WTC11 (cell line): ENCODE results near the gene VN1R4. TPM values are rescaled to one million over a fixed set of nuclear protein-coding genes. Genes with fewer than 3 reads are reported as not detected.

Experiments
- ARID4B ChIP-seq: sonication (generic); formaldehyde crosslinking; IDR thresholded peaks from 2 replicates; pipeline ENCODE4 v1.8.0; 2023; ENCODE audit warnings: missing genetic modification reagents, mild to moderate bottlenecking, borderline replicate concordance
- CREM ChIP-seq: sonication (generic); formaldehyde crosslinking; IDR thresholded peaks from 2 replicates; pipeline ENCODE4 v1.8.1; 2022; ENCODE audit warnings: mild to moderate bottlenecking, missing genetic modification reagents, moderate library complexity
- ESRRA ChIP-seq: sonication (generic); formaldehyde crosslinking; IDR thresholded peaks from 2 replicates; pipeline ENCODE4 v1.8.1; 2022; ENCODE audit warnings: mild to moderate bottlenecking, missing genetic modification reagents, borderline replicate concordance
- ETV6 ChIP-seq: sonication (generic); formaldehyde crosslinking; IDR thresholded peaks from 2 replicates; pipeline ENCODE4 v1.8.1; 2022; ENCODE audit warnings: mild to moderate bottlenecking, missing genetic modification reagents
- FOXK1 ChIP-seq: sonication (generic); formaldehyde crosslinking; IDR thresholded peaks from 2 replicates; pipeline ENCODE4 v1.8.0; 2022; ENCODE audit warnings: mild to moderate bottlenecking, moderate library complexity, missing genetic modification reagents
- FOXP1 ChIP-seq: sonication (generic); formaldehyde crosslinking; IDR thresholded peaks from 2 replicates; pipeline ENCODE4 v1.8.0; 2022; ENCODE audit warnings: missing genetic modification reagents, mild to moderate bottlenecking, moderate library complexity, borderline replicate concordance
- FOXP4 ChIP-seq: sonication (generic); formaldehyde crosslinking; IDR thresholded peaks from 2 replicates; pipeline ENCODE4 v1.8.0; 2022; ENCODE audit warnings: mild to moderate bottlenecking, missing genetic modification reagents
- NFE2L1 ChIP-seq: sonication (generic); formaldehyde crosslinking; IDR thresholded peaks from 2 replicates; pipeline ENCODE4 v1.8.1; 2023; ENCODE audit warnings: missing genetic modification reagents
- NR2C2 ChIP-seq: sonication (generic); formaldehyde crosslinking; IDR thresholded peaks from 2 replicates; pipeline ENCODE4 v1.8.0; 2022; ENCODE audit warnings: mild to moderate bottlenecking, missing genetic modification reagents
- NR3C1 ChIP-seq: sonication (generic); formaldehyde crosslinking; conservative IDR thresholded peaks from 2 replicates; pipeline ENCODE4 v1.8.1; 2023; ENCODE audit warnings: low read depth, mild to moderate bottlenecking, missing genetic modification reagents
- RELA ChIP-seq: sonication (generic); formaldehyde crosslinking; IDR thresholded peaks from 2 replicates; pipeline ENCODE4 v1.8.1; 2022; ENCODE audit warnings: missing genetic modification reagents, mild to moderate bottlenecking, borderline replicate concordance
- SOX15 ChIP-seq: fragments of 250-450 bp; sonication (Bioruptor Pico); IDR thresholded peaks from 2 replicates; pipeline ENCODE4 v1.9.0; 2021; ENCODE audit warnings: mild to moderate bottlenecking
- SP1 ChIP-seq: sonication (generic); formaldehyde crosslinking; conservative IDR thresholded peaks from 2 replicates; pipeline ENCODE4 v1.8.1; 2022; ENCODE audit warnings: missing genetic modification reagents
- TEAD1 ChIP-seq: sonication (generic); formaldehyde crosslinking; IDR thresholded peaks from 2 replicates; pipeline ENCODE4 v1.8.0; 2022; ENCODE audit warnings: mild to moderate bottlenecking, missing genetic modification reagents
- ZBTB43 ChIP-seq: sonication (generic); formaldehyde crosslinking; IDR thresholded peaks from 2 replicates; pipeline ENCODE4 v1.8.1; 2023; ENCODE audit warnings: mild to moderate bottlenecking, missing genetic modification reagents
- ZNF232 ChIP-seq: sonication (generic); formaldehyde crosslinking; IDR thresholded peaks from 2 replicates; pipeline ENCODE4 v1.8.0; 2022; ENCODE audit warnings: mild to moderate bottlenecking, missing genetic modification reagents
- ZNF423 ChIP-seq: fragments of 250-450 bp; sonication (Bioruptor Pico); IDR thresholded peaks from 2 replicates; pipeline ENCODE4 v2.1.2; 2022; ENCODE audit warnings: mild to moderate bottlenecking, moderate library complexity
- total RNA-seq: library from RNA; stranded (reverse); gene quantifications from 3 replicates; pipeline ENCODE4 v1.2.3, GENCODE V29; 2021
- TF ChIP-seq, protein P1 (sequence below): sonication (generic); formaldehyde crosslinking; IDR thresholded peaks from 2 replicates; pipeline ENCODE4 v1.8.0; 2022; ENCODE audit warnings: mild to moderate bottlenecking, missing genetic modification reagents
- TF ChIP-seq, protein P2 (sequence below): sonication (generic); formaldehyde crosslinking; IDR thresholded peaks from 2 replicates; pipeline ENCODE4 v1.8.1; 2022; ENCODE audit warnings: low read depth, missing genetic modification reagents, borderline replicate concordance
- TF ChIP-seq, protein P3 (sequence below): sonication (generic); formaldehyde crosslinking; IDR thresholded peaks from 2 replicates; pipeline ENCODE4 v1.8.0; 2022; ENCODE audit warnings: mild to moderate bottlenecking, missing genetic modification reagents
- TF ChIP-seq, protein P4 (sequence below): sonication (generic); formaldehyde crosslinking; IDR thresholded peaks from 2 replicates; pipeline ENCODE4 v1.8.1; 2023; ENCODE audit warnings: mild to moderate bottlenecking, missing genetic modification reagents, borderline replicate concordance

VN1R4 gene
- total RNA-seq, 1 experiment from 2014 or later = not detected

- TF ChIP-seq ARID4B (CRISPR knock-in tag) = peak; percentile 87; the same call in 1 of the 2 replicates
- TF ChIP-seq ZNF423 = no peak
- TF ChIP-seq RELA (CRISPR knock-in tag) = no peak
- no peak; the same call in 1 of the 2 replicates for TF ChIP-seq ZBTB43 (CRISPR knock-in tag)
- TF ChIP-seq, protein P1, sequence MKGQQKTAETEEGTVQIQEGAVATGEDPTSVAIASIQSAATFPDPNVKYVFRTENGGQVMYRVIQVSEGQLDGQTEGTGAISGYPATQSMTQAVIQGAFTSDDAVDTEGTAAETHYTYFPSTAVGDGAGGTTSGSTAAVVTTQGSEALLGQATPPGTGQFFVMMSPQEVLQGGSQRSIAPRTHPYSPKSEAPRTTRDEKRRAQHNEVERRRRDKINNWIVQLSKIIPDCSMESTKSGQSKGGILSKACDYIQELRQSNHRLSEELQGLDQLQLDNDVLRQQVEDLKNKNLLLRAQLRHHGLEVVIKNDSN (CRISPR knock-in tag) = 0 out of 2 replicates have a peak, but pooled peaks have one; percentile 16
- TF ChIP-seq ZNF232 = 0 out of 2 replicates have a peak, but pooled peaks have one; percentile 23
- peak; percentile 97 for TF ChIP-seq NR2C2
- no peak for TF ChIP-seq NFE2L1 (CRISPR knock-in tag)
- 0 out of 2 replicates have a peak, but pooled peaks have one; percentile 60 for TF ChIP-seq FOXP4 (CRISPR knock-in tag)
- TF ChIP-seq ETV6 = peak; percentile 62; the same call in 1 of the 2 replicates
- TF ChIP-seq SP1 (CRISPR knock-in tag) = peak; percentile 77
- peak; percentile 62; the same call in 1 of the 2 replicates for TF ChIP-seq TEAD1 (CRISPR knock-in tag)
- TF ChIP-seq ESRRA (CRISPR knock-in tag) = peak; percentile 39; the same call in 1 of the 2 replicates
- no peak for TF ChIP-seq NR3C1
- TF ChIP-seq FOXK1 (CRISPR knock-in tag) = peak; percentile 75; the same call in 1 of the 2 replicates
- TF ChIP-seq, protein P2, sequence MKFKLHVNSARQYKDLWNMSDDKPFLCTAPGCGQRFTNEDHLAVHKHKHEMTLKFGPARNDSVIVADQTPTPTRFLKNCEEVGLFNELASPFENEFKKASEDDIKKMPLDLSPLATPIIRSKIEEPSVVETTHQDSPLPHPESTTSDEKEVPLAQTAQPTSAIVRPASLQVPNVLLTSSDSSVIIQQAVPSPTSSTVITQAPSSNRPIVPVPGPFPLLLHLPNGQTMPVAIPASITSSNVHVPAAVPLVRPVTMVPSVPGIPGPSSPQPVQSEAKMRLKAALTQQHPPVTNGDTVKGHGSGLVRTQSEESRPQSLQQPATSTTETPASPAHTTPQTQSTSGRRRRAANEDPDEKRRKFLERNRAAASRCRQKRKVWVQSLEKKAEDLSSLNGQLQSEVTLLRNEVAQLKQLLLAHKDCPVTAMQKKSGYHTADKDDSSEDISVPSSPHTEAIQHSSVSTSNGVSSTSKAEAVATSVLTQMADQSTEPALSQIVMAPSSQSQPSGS = no peak
- peak; percentile 67 for TF ChIP-seq FOXP1 (CRISPR knock-in tag)
- TF ChIP-seq, protein P3, sequence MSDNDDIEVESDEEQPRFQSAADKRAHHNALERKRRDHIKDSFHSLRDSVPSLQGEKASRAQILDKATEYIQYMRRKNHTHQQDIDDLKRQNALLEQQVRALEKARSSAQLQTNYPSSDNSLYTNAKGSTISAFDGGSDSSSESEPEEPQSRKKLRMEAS (CRISPR knock-in tag) = peak; percentile 67
- TF ChIP-seq CREM (CRISPR knock-in tag) = no peak
- TF ChIP-seq, protein P4, sequence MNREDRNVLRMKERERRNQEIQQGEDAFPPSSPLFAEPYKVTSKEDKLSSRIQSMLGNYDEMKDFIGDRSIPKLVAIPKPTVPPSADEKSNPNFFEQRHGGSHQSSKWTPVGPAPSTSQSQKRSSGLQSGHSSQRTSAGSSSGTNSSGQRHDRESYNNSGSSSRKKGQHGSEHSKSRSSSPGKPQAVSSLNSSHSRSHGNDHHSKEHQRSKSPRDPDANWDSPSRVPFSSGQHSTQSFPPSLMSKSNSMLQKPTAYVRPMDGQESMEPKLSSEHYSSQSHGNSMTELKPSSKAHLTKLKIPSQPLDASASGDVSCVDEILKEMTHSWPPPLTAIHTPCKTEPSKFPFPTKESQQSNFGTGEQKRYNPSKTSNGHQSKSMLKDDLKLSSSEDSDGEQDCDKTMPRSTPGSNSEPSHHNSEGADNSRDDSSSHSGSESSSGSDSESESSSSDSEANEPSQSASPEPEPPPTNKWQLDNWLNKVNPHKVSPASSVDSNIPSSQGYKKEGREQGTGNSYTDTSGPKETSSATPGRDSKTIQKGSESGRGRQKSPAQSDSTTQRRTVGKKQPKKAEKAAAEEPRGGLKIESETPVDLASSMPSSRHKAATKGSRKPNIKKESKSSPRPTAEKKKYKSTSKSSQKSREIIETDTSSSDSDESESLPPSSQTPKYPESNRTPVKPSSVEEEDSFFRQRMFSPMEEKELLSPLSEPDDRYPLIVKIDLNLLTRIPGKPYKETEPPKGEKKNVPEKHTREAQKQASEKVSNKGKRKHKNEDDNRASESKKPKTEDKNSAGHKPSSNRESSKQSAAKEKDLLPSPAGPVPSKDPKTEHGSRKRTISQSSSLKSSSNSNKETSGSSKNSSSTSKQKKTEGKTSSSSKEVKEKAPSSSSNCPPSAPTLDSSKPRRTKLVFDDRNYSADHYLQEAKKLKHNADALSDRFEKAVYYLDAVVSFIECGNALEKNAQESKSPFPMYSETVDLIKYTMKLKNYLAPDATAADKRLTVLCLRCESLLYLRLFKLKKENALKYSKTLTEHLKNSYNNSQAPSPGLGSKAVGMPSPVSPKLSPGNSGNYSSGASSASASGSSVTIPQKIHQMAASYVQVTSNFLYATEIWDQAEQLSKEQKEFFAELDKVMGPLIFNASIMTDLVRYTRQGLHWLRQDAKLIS (CRISPR knock-in tag) = no peak
- no peak for TF ChIP-seq SOX15
Observed at GRCh38 chr19:53254411-53255341, 12.8 kb downstream of the VN1R4 start, which contains the start of gene ZNF677 (continued).
